ENCODE data around the gene METTL27. TPM values are rescaled to one million over a fixed set of nuclear protein-coding genes. Genes with fewer than 3 reads are reported as not detected.

METTL27 gene
- total RNA-seq, 2 experiments from 2014 or later, result 1.6 to 2.1 TPM

GRCh38 chr7:73844848-73845460, 2.6 kb upstream of the METTL27 start:
- no peak overlapping the region for H3K4me3 ChIP-seq (ENCODE audit: low read length)
- no peak for TF ChIP-seq CTCF (IDR thresholded peaks at IDR 0.05)
- no peaks in the 10 kb centered on the region for H3K36me3 ChIP-seq (ENCODE audit: insufficient read depth, low read length)
- H3K27ac ChIP-seq (ENCODE audit: low read depth in 1 of 2, low read length in 2 of 2), result no peak overlapping the region
- no peaks in the 10 kb centered on the region for H3K9me3 ChIP-seq (ENCODE audit: control insufficient read depth in 1 of 2, insufficient read depth in 1 of 2, low read length in 2 of 2)
- no peak for ATAC-seq (ENCODE audit: poor library complexity)
- no peaks in the 10 kb centered on the region for H3K9me3 Mint-ChIP-seq
- no peak for DNase-seq
- H3K36me3 Mint-ChIP-seq (ENCODE audit: low read depth), result no peaks in the 10 kb centered on the region
- H3K4me1 ChIP-seq (ENCODE audit: insufficient read depth, low read length), result peaks cover 20% of the 10 kb centered on the region
- H3K27ac Mint-ChIP-seq, result no peak overlapping the region
- peak overlapping the region; percentile 11 for H3K4me3 Mint-ChIP-seq
- H3K4me1 Mint-ChIP-seq (ENCODE audit: low read depth), result peaks cover 14% of the 10 kb centered on the region
- no peaks in the 10 kb centered on the region for H3K27me3 Mint-ChIP-seq
- POLR2A ChIA-PET, result no interaction called here
- H3K27me3 ChIP-seq (ENCODE audit: control insufficient read depth in 1 of 2, insufficient read depth in 2 of 2, low read length in 2 of 2), result peaks cover 0 to 2% of the 10 kb centered on the region in 2 experiments
- intact Hi-C loops (cut with DNase I, micrococcal nuclease), result loop anchor here in 1 of 2 experiments (5.0 kb wide), 1 partner anchor 178 kb away; the partner anchor contains the start of gene VPS37D
- CTCF ChIA-PET, result interaction anchor here (0.5 to 1.4 kb wide), 2 partner anchors 10 to 13 kb away, joined by 4 to 5 read pairs; no protein-coding TSS in a partner anchor

DNA sequence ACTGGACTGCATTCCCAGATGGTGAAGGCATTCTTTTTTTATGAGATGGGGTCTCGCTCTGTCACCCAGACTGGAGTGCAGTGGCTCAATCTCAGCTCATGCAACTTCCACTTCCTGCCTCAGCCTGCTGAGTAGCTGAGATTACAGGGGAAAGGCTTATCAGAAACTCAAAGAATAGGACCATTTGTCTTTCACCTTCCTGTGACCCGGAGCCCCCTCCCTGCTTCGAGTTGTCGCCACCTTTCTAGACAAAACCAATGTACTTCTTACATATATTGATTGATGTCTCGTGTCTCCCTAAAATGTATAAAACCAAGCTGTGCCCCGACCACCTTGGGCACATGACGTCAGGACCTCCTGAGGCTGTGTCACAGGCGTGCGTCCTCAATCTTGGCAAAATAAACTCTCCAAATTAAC, 1.8 kb upstream of the METTL27 start:
- Mint-ChIP-seq H3K27me3 (no peaks in the 10 kb centered on the region), H3K9me3 (no peaks in the 10 kb centered on the region), H3K4me1 (ENCODE audit: low read depth) (peaks cover 14% of the 10 kb centered on the region), H3K36me3 (ENCODE audit: low read depth) (no peaks in the 10 kb centered on the region), H3K4me3 (peak overlapping the region; percentile 55), H3K27ac (peak overlapping the region; percentile 20)
- Histone ChIP-seq H3K4me3 (ENCODE audit: low read length) (no peak overlapping the region), H3K4me1 (ENCODE audit: insufficient read depth, low read length) (peaks cover 20% of the 10 kb centered on the region), H3K27me3 (ENCODE audit: control insufficient read depth in 1 of 2, insufficient read depth in 2 of 2, low read length in 2 of 2) (peaks cover 0 to 2% of the 10 kb centered on the region in 2 experiments), H3K9me3 (ENCODE audit: control insufficient read depth in 1 of 2, insufficient read depth in 1 of 2, low read length in 2 of 2) (no peaks in the 10 kb centered on the region), H3K36me3 (ENCODE audit: insufficient read depth, low read length) (no peaks in the 10 kb centered on the region), H3K27ac (ENCODE audit: low read depth in 1 of 2, low read length in 2 of 2) (no peak overlapping the region)
- ChIA-PET CTCF (interaction anchor here (1.4 kb wide), 1 partner anchor 11 kb away, joined by 4 read pairs; no protein-coding TSS in a partner anchor), POLR2A (no interaction called here)
- intact Hi-C loops (cut with DNase I, micrococcal nuclease), result loop anchor here in 1 of 2 experiments (5.0 kb wide), 1 partner anchor 177 kb away; the partner anchor contains the start of gene VPS37D
- DNase-seq (no peak), ATAC-seq (ENCODE audit: poor library complexity) (no peak)
- no peak for TF ChIP-seq CTCF (IDR thresholded peaks at IDR 0.05)

GRCh38 chr7:73841689-73842066, 638 bp downstream of the METTL27 start:
- ATAC-seq (ENCODE audit: poor library complexity) (no peak), DNase-seq (no peak)
- CTCF ChIA-PET, result interaction anchor here (1.6 kb wide), 1 partner anchor 235 kb away, joined by 3 read pairs; no protein-coding TSS in a partner anchor
- Histone ChIP-seq H3K27me3 (ENCODE audit: control insufficient read depth in 1 of 2, insufficient read depth in 2 of 2, low read length in 2 of 2) (no peaks in the 10 kb centered on the region), H3K27ac (ENCODE audit: low read depth in 1 of 2, low read length in 2 of 2) (no peak overlapping the region), H3K36me3 (ENCODE audit: insufficient read depth, low read length) (no peaks in the 10 kb centered on the region), H3K9me3 (ENCODE audit: control insufficient read depth in 1 of 2, insufficient read depth in 1 of 2, low read length in 2 of 2) (no peaks in the 10 kb centered on the region), H3K4me1 (ENCODE audit: insufficient read depth, low read length) (peaks cover 20% of the 10 kb centered on the region), H3K4me3 (ENCODE audit: low read length) (peak overlapping the region; percentile 71)
- H3K9me3 Mint-ChIP-seq, result no peaks in the 10 kb centered on the region
- no peak for TF ChIP-seq CTCF (IDR thresholded peaks at IDR 0.05)
- intact Hi-C loops (cut with DNase I, micrococcal nuclease), result loop anchor here in 1 of 2 experiments (2.0 to 5.0 kb wide), 2 partner anchors 101 to 174 kb away; partner anchors contain the start of gene VPS37D
- H3K4me1 Mint-ChIP-seq (ENCODE audit: low read depth), result peaks cover 14% of the 10 kb centered on the region
- POLR2A ChIA-PET, result interaction anchor here (1.6 kb wide), 1 partner anchor 15 kb away, joined by 14 read pairs; no protein-coding TSS in a partner anchor
- no peaks in the 10 kb centered on the region for H3K27me3 Mint-ChIP-seq
- peak overlapping the region; percentile 90 for H3K4me3 Mint-ChIP-seq
- H3K27ac Mint-ChIP-seq, result no peak overlapping the region
- no peaks in the 10 kb centered on the region for H3K36me3 Mint-ChIP-seq (ENCODE audit: low read depth)
